RWPE1 (cell line): ENCODE results near the gene DAND5.
A peak's percentile ranks its signal among the peaks of the same experiment; 100 is the strongest.
"Not testable (repeated sequence)": the region's sequence is repeated elsewhere in the genome, so short reads cannot be mapped to it uniquely, and the experiment has no call there.

Source experiments
- CTCF ChIA-PET: fragments of 350-600 bp; sonication (Branson Sonifier 250); formaldehyde crosslinking; extraction: SDS; loops from one replicate; lab custom pipeline; 2021; lab: Yijun Ruan, JAX
- POLR2A ChIA-PET: fragments of 400-600 bp; formaldehyde crosslinking; extraction: SDS; loops from one replicate; lab custom pipeline; 2020; ENCODE audit warnings: antibody characterized with exemption; ENCODE audit not compliant: low non-redundant PET; lab: Yijun Ruan, JAX
- DNase-seq: peaks from one replicate; pipeline ENCODE4 v3.0.0; 2012; ENCODE audit warnings: low spot score
- H3K27ac ChIP-seq: fragments of 450-650 bp; 2 replicates; pipeline ENCODE4 v1.5.1; 2017
- TF ChIP-seq, protein P1 (sequence below): fragments of 450-650 bp; conservative IDR thresholded peaks from 2 replicates; pipeline ENCODE4 v1.5.1; 2017; ENCODE audit warnings: low read depth, mild to moderate bottlenecking

The DAND5 gene

DNA sequence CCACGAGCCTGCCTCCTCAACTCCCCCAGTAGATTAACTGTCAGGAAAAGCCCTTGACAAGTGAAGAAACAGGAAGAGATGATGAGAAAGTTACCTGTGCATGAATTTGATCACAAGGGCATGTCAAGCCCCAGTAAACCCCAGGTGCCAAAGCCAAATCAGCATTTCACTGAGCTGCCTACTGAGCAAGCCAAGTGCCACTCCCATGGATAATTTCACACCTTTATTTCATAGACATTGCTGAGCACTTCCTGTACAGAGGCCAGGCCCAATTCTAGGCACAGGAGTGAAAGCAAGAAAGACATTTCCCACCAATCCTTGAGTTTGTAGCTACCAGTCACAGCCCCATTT is 14.8 kb upstream of the DAND5 start:
- CTCF ChIA-PET, result interaction anchor here (1.7 kb wide), 1 partner anchor 11 kb away, joined by 16 read pairs; no protein-coding TSS in a partner anchor
- DNase-seq, result no peak
- peak overlapping the region; percentile 80 for H3K27ac ChIP-seq
- TF ChIP-seq, protein P1, sequence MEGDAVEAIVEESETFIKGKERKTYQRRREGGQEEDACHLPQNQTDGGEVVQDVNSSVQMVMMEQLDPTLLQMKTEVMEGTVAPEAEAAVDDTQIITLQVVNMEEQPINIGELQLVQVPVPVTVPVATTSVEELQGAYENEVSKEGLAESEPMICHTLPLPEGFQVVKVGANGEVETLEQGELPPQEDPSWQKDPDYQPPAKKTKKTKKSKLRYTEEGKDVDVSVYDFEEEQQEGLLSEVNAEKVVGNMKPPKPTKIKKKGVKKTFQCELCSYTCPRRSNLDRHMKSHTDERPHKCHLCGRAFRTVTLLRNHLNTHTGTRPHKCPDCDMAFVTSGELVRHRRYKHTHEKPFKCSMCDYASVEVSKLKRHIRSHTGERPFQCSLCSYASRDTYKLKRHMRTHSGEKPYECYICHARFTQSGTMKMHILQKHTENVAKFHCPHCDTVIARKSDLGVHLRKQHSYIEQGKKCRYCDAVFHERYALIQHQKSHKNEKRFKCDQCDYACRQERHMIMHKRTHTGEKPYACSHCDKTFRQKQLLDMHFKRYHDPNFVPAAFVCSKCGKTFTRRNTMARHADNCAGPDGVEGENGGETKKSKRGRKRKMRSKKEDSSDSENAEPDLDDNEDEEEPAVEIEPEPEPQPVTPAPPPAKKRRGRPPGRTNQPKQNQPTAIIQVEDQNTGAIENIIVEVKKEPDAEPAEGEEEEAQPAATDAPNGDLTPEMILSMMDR, result no peak
- POLR2A ChIA-PET, result no interaction called here

DNA sequence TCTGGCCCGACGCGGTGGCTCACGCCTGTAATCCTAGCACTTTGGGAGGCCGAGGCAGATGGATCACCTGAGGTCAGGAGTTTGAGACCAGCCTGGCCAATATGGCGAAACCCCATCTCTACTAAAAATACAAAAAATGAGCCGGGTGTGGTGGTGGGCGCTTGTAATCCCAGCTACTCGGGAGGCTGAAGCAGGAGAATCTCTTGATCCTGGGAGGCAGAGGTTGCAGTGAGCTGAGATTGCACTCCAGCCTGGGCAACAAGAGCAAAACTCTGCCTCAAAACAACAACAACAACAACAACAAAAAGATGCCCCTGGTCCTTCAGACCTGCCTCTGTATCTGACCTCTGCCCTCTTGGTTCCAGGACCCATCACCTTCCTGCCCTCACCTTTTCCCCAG is 13.8 kb upstream of the DAND5 start:
- POLR2A ChIA-PET, DNase-seq: not testable (repeated sequence)
- CTCF ChIA-PET, result interaction anchor here (0.5 to 1.9 kb wide), 5 partner anchors 10 to 161 kb away, joined by 3 to 14 read pairs (median 5); no protein-coding TSS in a partner anchor
- peak overlapping the region; percentile 95 for H3K27ac ChIP-seq

DNA sequence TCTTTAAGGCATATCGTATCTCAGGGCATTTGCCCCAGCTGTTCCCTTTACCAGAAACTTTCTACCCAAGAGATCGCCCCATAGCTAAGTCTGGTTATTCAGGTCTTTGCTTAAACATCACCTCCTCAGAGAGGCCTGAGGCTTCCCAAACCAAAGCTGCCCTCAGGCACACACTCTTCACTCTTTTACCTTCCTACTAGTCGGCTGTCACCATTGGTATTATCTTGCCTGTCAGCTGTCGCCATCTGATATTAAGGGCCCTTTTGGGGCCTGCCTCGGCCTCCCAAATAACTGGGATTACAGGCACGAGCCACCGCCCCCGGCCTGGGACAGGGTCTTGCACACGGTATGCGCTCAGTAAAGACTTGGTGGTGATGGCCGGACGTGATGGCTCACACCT is 13.4 kb upstream of the DAND5 start:
- CTCF ChIA-PET, result interaction anchor here (0.5 to 1.9 kb wide), 5 partner anchors 9 to 162 kb away, joined by 3 to 14 read pairs (median 5); no protein-coding TSS in a partner anchor
- TF ChIP-seq, protein P1, result no peak
- no peak for DNase-seq
- POLR2A ChIA-PET, result no interaction called here
- peak overlapping the region; percentile 95 for H3K27ac ChIP-seq

DNA sequence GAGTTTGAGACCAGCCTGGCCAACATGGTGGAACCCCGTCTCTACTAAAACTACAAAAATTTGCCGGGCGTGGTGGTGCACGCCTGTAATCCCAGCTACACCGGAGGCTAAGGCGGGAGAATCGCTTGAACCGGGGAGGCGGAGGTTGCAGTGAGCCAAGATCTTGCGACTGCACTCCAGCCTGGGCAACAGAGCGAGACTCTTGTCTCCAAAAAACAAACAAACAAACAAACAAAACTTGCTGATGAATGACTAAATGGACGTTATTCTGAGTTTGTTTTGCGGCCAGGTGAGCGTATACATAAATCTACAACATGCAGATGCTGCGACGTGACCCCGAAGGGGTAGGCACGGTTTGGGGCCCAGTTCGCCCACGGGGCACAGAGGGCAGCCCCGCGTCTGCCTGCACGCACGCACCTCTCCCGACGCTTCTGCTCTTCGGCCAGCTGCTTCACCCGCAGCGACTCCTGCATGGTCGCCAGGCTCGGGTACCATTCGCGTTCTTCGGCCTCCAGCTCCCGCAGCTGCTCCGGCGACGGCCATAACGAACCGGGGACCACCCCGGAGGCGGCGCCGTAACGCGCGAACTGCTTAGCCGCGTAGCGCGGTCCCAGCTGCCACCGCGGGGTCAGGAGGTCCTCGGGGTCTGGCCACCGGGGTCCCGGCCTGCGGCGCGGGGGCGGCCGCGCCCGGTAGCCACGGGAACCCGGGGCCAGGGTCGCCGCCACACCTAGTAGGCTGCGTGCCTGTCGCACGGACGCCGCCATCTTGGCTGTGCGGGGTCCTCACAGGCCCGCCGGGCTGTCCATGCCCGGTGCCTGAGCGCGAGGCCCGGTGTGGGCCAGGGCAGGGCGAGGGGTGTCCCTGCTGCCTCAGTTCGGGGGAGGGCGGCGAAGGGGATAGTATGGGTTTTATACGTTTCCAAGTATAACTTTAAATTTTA is 12.7 kb upstream of the DAND5 start, which contains the start of gene GADD45GIP1:
TSS of gene GADD45GIP1 (minus strand) at position 778 of the 943 bp plus-strand sequence. CDS start at position 767, 11 bp downstream.
- POLR2A ChIA-PET, result no interaction called here
- CTCF ChIA-PET, result interaction anchor here (1.3 to 1.9 kb wide), 2 partner anchors 9 to 21 kb away, joined by 5 to 14 read pairs; no protein-coding TSS in a partner anchor
- peak; percentile 86 for DNase-seq
- TF ChIP-seq, protein P1, result no peak
- H3K27ac ChIP-seq, result peak within 1 kb of the TSS; percentile 95

DNA sequence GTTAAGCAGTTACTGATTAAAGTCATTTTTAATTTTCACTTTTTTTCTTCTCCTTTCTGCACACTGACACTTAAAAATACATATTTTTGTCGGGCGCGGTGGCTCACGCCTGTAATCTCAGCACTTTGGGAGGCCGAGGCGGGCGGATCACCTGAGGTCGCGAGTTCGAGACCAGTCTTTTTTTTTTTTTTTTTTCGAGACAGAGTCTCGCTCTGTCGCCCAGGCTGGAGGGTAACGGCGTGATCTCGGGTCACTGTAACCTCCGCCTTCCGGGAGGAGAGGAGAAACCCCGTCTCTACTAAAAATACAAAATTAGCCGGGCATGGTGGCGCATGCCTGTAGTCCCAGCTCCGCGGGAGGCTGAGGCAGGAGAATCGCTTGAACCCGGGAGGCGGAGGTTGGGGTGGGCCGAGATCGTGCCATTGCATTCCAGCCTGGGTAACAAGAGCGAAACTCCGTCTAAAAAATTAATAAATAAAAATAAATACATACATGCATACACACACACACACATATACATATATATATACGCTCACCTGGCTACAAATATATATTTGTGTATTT is 11.9 kb upstream of the DAND5 start:
- DNase-seq, POLR2A ChIA-PET: not testable (repeated sequence)
- CTCF ChIA-PET, result interaction anchor here (1.9 kb wide), 1 partner anchor 8 kb away, joined by 14 read pairs; no protein-coding TSS in a partner anchor
- H3K27ac ChIP-seq, result peak overlapping the region; percentile 95

DNA sequence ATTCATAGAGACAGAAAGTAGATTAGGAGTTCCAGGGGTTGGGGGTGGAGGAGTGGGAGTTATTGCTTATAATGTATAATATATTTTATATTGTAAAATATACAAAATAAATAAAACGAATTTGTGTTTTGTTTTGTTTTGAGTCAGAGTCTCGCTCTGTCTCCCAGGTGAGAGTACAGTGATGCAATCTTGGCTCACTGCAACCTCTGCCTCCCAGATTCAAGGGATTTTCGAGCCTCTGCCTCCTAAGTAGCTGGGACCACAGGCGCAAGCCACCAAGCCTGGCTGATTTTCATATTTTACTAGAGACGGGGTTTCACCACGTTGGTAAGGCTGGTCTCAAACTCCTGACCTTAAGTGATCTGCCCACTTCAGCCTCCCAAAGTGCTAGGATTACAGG is 9.9 kb upstream of the DAND5 start:
- H3K27ac ChIP-seq, result no peak overlapping the region
- DNase-seq, result no peak
- ChIA-PET POLR2A (no interaction called here), CTCF (no interaction called here)
- TF ChIP-seq, protein P1, result no peak

DNA sequence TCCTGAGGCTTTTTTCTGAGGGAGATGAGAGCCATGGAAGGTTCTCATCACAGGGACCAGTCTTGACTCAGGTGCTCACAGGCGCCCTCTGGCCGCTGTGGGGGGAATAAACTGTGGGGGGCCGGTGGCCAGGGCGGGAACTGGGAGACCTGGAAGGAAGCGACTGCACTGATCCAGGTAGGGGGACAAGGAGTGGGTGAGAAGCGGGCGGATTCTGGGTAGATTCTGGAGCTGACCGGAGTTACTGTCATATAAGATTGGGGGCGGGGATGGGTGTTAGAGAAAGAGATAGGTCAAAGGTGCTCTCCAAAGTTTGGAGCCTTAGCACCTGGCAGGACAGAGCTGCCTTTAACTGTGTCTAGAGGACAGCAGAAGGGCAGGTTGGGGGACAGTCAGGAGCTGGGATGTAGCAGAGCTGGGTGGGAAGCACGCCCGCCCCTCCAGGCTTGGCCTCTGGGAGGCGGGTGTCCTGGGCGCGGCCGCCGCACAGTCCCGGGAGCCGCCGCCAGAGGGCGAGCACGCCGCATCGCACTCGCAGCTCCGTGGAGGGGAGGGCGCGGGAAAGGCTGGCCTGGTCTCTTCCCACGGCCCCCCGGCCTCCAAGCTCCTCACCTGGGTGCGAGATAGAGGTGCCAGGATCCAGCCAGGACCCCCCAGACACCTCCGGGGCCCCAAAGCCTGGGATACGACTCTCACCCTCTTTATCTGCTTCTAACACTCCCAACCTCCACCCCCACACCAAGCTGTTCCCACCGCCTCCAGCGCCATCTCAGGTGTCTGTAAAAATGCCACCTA is 4.2 kb upstream of the DAND5 start:
- H3K27ac ChIP-seq, result peak overlapping the region; percentile 77
- POLR2A ChIA-PET, result no interaction called here
- peak; percentile 74 for DNase-seq
- TF ChIP-seq, protein P1, result peak; percentile 98
- CTCF ChIA-PET, result interaction anchor here (0.5 to 2.3 kb wide), 39 partner anchors 9 to 624 kb away, joined by 3 to 35 read pairs (median 4); partner anchors contain the start of genes GADD45GIP1 and RAD23A
